Choroid plexus epithelial cell (primary cell): ENCODE measurements around the gene ATG101.
A peak's percentile ranks its signal among the peaks of the same experiment; 100 is the strongest.

Source experiments
- DNase-seq: peaks from one replicate; pipeline ENCODE4 v3.0.0-alpha.2; 2010; ENCODE audit warnings: low read depth
- H3K4me3 ChIP-seq: 2 replicates; pipeline ENCODE4 v1.5.1; 2011; ENCODE audit warnings: low read depth, mild to moderate bottlenecking, control low read depth, low read length, moderate library complexity
- CTCF ChIP-seq: conservative IDR thresholded peaks from 2 replicates; pipeline ENCODE4 v1.5.1; 2011; ENCODE audit warnings: low read depth, mild to moderate bottlenecking, control low read depth, inconsistent platforms, low read length, moderate library complexity

ATG101 gene

DNA sequence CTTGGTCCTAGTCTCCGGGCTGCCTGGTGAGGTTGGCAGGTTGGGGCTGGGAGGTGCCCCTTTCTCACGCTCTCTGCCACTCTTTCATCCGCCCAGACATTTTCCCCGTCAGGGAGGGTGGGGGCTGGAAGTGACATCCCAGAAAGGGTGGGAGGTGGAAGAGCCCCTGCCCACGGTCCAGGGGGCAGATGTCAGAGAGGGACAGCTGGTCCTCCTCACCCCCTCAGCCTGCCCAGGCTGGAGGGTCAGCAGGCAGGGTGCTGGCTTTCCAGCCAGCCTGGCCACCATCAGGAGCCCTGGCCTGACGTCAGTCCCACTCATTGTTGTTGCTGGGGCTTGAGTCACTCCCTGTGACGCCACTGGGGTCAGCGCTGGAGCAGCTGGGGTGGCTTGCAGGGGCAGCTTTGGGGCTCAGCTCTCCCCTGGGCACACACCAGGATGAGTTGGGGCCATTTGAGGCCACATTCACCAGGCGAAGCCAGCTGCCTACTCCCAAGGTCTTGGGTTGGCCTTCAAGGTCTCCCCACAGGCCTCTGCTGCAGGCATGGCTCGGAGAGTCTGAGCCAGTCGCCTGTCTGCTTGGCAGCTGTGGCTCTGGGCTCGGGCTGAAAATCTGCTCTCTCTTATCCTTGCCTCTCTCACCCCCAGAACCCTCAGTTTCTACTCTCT is 5.7 kb upstream of the ATG101 start:
- TF ChIP-seq CTCF = no peak
- peak; percentile 88 for DNase-seq
- no peak overlapping the region for H3K4me3 ChIP-seq

DNA sequence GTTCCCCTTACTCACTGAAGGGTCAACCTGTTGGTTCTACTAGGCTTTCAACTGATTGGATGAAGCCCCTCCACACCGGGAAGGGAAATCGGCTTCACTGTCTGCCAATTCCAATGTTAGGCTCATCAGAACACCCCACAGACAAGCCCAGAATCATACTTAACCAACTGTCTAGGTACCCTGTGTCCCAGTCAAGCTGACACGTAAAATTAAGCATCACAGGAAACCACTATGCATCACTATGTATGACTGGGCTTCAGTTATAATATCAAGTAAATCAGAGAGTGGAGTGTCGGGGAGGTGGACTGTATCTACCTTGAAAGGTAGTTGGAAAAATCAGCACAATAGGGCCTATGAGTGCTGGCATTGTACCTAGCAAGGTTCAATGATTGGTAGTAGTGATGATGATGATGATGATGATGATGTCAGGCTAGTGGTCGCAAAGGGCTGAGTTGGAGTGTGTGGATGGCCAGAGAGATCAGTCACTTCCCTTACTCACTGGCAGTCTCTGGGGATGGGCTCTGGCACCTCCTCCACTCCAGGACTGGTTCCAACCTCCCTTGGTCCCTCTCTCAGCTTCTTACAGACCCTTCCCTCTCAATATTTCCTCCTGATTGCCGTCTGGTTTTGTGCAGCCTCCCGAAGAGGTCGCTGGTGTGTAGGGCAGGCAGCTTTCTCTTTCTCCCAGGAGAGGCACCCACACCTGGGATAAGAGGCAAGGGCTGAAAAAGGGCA is 3.3 kb upstream of the ATG101 start:
- no peak overlapping the region for H3K4me3 ChIP-seq
- TF ChIP-seq CTCF = no peak
- DNase-seq = no peak

- DNase-seq = no peak
- H3K4me3 ChIP-seq = no peak overlapping the region
- no peak for TF ChIP-seq CTCF
Observed at GRCh38 chr12:52067081-52067374, 2.8 kb upstream of the ATG101 start.

DNA sequence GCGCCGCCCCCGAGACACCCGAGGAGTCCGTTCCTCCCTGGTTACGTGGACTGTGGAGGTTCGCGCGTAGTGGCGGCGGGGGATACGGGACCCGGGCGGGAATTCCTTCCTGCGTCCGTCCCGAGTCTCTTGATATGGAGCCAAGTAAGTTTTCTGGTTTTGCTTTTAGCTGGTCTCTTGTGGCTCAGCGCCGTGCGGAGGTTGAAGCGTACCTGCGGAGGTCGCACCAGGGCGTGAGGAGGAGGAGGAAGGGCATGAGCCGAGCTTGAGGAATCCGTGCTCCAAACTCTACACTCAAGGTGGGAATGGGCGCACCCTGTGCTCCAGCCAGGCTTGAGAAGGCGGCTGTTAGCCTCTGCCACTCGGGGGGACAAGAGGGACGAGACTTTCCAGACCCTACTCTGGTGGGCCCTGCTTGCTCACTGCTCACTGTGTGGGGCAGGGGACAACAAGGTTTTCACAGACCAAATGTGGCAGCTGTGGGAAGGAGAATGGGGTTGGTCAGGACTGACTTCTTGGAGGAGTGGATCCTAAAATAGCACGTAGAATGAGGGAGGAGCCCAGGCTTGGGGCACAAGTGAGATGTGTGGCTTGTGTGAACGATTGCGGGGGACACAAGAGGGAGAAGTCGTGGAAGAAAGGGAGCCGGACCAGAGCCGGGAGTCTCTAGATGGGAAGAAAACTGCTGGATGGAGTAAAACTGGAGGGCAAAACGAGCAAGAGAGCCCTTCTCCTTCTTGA is 577 bp downstream of the ATG101 start:
- H3K4me3 ChIP-seq = peak overlapping the region; percentile 99
- TF ChIP-seq CTCF = no peak
- no peak for DNase-seq

- no peak overlapping the region for H3K4me3 ChIP-seq
- peak; percentile 89 for DNase-seq
- TF ChIP-seq CTCF = no peak
Observed at GRCh38 chr12:52073531-52074381, 4.0 kb downstream of the ATG101 start.

DNA sequence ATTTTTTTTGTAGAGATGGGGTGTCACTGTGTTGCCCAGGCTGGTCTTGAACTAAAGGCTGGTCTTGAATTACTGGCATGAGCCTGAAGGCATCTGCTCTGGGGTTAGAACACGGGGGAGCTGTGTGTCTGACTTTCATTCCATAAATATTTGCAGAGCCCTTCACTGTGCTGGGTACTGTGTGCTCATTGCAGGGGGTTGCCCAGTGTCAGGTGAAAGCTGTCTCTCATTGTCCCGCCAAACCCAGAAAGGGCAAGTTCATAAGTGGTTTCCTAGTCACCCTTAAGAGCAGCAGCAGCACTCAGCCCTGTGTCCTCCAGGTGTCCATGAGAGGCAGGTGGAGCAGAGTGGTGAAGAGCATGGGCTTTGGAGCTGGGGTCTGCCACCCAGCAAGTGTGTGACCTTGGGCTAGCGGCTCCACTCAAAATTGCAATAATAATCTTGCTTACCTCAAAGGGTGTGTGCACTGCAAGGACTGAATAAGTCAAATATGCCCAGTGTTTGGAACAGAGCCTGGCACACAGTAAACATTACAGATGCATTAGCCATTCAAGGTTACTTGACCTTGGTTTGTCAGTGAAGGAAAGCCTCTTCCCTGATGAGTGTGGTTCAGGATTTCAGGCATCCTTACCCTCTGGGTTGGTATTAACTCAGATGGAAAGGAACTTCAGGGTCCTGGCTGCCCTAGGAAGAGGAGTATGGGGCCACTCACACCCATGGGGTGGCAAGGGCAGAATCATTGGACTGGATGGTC is 5.4 kb downstream of the ATG101 start:
- DNase-seq = no peak
- TF ChIP-seq CTCF = no peak
- H3K4me3 ChIP-seq = no peak overlapping the region
